LNCAP (cell line): ENCODE measurements around the gene GPR141.

Experiments
- TF ChIP-seq, protein P1 (sequence below): fragments of 450-650 bp; IDR thresholded peaks from 2 replicates; pipeline ENCODE4 v1.5.1; 2017; ENCODE audit warnings: mild to moderate bottlenecking

Gene GPR141

DNA sequence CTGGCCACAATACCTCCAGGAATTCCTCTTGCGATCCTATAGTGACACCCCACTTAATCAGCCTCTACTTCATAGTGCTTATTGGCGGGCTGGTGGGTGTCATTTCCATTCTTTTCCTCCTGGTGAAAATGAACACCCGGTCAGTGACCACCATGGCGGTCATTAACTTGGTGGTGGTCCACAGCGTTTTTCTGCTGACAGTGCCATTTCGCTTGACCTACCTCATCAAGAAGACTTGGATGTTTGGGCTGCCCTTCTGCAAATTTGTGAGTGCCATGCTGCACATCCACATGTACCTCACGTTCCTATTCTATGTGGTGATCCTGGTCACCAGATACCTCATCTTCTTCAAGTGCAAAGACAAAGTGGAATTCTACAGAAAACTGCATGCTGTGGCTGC lies 56.8 kb downstream of the GPR141 start:
- TF ChIP-seq, protein P1, sequence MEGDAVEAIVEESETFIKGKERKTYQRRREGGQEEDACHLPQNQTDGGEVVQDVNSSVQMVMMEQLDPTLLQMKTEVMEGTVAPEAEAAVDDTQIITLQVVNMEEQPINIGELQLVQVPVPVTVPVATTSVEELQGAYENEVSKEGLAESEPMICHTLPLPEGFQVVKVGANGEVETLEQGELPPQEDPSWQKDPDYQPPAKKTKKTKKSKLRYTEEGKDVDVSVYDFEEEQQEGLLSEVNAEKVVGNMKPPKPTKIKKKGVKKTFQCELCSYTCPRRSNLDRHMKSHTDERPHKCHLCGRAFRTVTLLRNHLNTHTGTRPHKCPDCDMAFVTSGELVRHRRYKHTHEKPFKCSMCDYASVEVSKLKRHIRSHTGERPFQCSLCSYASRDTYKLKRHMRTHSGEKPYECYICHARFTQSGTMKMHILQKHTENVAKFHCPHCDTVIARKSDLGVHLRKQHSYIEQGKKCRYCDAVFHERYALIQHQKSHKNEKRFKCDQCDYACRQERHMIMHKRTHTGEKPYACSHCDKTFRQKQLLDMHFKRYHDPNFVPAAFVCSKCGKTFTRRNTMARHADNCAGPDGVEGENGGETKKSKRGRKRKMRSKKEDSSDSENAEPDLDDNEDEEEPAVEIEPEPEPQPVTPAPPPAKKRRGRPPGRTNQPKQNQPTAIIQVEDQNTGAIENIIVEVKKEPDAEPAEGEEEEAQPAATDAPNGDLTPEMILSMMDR = no peak

DNA sequence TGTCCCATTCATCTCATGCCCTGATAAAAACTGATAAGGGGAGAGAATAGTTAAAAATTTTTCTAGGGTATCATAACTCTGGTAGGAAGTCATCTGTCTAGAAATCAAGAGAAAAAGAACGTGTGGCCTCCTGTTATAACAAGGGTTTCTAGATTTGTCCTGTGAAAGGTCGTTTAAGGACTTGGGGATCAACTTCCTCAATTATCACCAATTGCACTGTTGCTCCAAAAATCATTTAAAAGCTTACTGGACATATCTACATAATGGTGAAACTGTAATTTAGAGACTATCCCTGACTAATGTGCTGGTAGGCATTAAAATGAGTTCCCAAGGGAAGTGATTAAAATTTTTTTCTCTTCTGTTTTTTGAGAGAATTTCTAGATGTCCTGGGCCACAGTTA lies 58.2 kb downstream of the GPR141 start:
- TF ChIP-seq, protein P1 = no peak

DNA sequence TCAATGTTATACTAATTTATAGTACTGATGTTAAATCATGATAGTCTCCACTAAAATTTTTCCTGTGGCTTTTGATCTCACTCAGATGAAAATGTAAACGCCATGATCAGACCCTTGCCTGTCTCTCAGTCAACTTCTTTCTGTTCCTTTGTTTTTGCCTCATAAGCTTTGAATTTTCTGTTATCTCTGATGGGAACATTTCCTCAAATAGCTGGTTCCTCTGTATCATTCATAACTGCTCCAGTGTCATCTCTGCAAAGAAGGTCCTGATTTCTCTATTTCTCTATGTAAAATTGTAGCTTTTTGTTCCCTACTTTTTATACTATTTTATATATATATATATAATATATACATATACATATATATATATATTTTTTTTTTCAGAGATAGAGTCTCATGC lies 67.5 kb downstream of the GPR141 start:
- TF ChIP-seq, protein P1 = no peak

DNA sequence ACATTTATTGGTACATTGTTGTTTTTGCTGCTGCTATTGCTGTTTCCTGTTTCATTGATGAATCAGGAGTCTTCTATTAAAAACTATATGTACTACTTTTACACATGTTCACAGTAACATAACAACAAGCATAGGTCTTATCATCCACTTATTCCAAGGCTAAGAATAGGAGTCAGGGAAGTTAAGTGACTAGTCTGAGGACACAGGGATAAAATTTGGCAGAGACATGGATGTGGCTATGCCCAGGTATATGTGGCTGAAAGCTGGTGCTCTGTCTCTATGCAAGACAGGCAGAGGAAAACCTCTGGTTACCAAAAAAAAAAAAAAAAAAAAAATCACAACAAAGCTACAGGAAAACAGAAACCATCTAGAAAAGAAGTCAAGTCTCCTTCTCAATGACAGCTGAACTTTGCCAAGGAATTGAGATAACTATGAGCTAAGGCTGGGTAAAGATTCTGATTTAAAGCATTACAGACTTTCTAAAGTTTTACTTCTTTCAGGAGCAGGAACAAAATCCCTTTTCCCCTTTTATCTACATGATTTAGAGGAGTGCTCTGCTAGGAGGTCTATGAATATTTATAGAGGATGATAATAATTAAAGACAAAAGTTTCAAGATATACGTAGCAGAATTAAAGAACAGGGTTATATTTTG lies 70.0 kb downstream of the GPR141 start:
- TF ChIP-seq, protein P1 = no peak

DNA sequence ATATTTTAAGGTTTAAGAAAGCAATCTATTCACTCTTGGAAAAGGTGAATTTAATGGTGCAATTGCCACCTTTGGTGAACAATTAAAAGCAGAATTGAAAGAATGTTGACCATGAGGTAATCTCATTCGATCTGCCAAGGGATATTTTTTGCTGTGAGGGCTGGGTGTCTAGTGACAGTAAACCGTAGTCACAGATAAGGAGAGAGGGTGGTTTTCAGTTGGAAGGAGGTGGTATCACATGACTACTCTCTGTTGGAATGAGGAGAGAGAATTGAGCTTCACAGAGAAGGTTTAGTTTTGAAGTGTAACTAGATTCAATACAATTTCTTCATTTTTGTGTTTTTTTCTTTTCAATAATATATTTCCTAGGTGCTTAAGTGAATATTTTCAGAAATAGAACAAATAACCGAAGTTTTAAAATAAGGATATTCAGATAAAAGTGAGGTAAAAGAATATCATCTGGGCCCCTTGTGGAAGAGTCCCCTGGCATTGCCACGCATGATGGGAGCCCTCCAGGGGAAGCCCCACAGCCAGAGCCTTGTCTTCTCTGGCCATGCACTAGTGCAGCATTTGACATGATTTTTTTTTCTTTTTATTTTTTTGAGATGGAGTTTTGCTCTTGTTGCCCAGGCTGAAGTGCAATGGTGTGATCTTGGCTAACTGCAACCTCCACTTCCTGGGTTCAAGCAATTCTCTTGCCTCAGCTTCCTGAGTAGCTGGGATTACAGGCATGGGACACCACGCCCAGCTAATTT lies 73.4 kb downstream of the GPR141 start:
- TF ChIP-seq, protein P1 = no peak

DNA sequence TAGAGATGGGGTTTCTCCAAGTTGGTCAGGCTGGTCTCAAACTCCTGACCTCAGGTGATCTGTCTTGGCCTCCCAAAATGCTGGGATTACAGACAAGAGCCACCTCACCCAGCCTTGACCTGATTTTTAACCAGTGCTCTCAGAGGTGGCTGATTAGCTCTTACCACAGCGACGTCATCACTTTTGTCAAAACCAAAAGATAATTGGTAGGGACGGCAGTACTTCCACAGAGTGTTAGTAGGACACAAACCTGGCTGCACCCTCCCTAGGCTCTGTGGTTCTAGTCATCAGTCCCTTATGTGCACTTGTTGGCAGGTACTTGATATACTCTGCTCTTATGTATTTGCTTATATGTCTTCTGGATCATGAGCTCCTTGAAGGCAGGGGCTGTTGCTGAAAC lies 74.0 kb downstream of the GPR141 start:
- TF ChIP-seq, protein P1 = no peak

DNA sequence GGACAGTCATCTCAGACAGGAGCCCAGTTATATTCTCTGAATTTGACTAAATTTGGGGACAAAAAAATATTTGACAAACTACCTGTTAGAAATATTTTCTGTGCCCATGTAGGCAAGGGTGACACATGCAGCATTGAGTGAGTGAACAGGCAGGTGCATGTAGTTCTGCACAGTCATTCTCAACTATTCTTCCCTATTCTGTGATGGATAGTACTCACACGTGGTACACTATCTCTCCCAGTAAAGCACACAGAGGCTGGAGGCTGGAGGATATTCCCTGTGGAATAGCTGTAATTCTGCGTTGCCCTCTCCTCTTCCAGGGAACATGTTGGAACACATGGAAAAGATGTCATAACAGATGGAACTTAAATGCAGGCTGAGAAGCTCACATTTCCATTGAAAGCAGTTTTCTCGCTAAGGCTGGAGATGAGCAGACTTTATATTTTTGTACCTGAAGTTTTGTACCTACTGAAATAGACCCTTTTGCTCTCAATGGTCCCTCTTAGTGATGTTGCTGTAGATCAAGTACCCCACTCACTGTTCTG lies 75.0 kb downstream of the GPR141 start:
- TF ChIP-seq, protein P1 = no peak
